NCI-H2107 treated with DMSO at 0.1 percent for 48 hours (cell line): ENCODE data around the gene GRIK5.
"Not testable (repeated sequence)": the region's sequence is repeated elsewhere in the genome, so short reads cannot be mapped to it uniquely, and the experiment has no call there.

Source experiments
- DNase-seq: peaks from one replicate; lab custom pipeline; 2025; ENCODE audit not compliant: unreplicated experiment; lab: John Stamatoyannopoulos, UW

Gene GRIK5

GRCh38 chr19:41991925-41992569 lies 78.0 kb downstream of the GRIK5 start:
- DNase-seq = not testable (repeated sequence)

- DNase-seq = no peak
These were observed 79.0 kb downstream of the GRIK5 start for GRCh38 chr19:41991025-41991424.

- DNase-seq = no peak
These were observed 79.4 kb downstream of the GRIK5 start for GRCh38 chr19:41990615-41991014.

GRCh38 chr19:41990028-41990427 lies 80.0 kb downstream of the GRIK5 start:
- no peak for DNase-seq

DNA sequence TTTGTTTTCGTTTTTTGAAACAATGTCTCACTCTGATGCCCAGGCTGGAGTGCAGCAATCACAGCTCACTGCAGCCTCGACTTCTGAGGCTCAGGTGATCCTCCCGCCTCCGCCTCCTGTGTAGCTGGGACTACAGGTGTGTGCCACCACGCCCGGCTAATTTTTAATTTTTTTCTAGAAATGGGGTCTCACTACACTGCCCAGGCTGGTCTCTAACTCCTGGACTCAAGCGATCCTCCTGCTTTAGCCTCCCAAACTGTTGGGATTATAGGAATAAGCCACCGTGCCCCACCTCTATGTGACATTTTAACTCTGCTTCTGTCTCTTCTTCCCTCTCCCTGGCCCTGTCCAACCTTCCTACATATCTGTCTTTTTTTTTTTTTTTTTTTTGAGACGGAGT lies 81.1 kb downstream of the GRIK5 start:
- DNase-seq = no peak

- no peak for DNase-seq
These were observed 82.7 kb downstream of the GRIK5 start for GRCh38 chr19:41987141-41987860.

- no peak for DNase-seq
These were observed 85.0 kb downstream of the GRIK5 start for GRCh38 chr19:41984961-41985360.

DNA sequence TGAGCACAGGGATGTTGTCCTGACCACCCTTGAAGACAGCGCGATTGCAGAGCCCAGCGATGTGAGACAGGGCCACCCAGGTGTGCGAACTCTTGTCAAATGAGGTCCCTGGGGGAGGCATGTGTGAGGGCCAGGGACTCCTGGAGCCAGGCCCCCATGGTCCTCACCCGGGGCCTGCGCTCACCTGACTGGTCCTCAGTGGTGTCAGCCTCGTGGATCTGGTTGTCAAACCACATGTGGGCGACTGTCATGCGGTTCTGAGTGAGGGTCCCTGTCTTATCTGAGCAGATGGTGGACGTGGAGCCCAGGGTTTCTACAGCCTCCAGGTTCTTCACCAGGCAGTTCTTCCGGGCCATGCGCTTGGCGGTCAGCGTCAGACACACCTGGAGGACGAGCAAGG lies 88.3 kb downstream of the GRIK5 start:
- no peak for DNase-seq

- DNase-seq = no peak
These were observed 91.5 kb downstream of the GRIK5 start for GRCh38 chr19:41978470-41978869.

DNA sequence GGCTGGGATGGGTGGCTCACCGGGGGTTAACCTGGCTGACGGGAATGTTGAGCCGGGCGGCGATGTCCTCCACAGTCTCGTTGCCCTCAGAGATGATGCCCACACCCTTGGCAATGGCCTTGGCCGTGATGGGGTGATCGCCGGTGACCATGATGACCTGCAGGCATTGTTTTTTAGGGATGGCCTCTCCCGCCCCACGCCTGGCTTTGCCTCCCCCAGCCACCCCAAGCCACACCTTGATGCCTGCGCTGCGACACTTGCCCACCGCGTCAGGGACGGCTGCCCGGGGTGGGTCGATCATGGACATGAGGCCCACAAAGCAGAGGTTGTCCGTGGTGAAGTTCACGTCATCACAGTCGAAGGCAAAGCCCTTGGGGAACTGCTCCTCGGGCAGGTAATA lies 92.1 kb downstream of the GRIK5 start:
- DNase-seq = no peak

DNA sequence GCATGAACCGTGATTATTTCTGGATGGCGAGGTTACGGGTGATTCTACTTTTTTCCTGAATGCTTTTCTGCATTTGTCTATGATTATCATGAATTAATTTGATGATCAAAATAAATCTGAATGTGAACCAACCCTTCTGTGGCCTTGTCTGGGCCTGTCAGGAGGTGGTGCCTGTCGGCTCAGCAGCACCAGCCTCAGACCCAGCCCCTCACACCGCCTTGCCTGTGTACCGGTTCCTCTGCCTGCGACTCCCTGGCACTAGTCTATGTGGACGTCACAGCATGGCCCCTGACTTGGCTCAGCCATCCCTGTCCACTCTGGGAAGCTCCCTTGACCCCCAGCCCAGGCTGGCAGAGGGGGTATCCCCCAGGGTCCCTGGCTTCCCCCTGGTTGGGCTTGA lies 95.4 kb downstream of the GRIK5 start:
- no peak for DNase-seq

DNA sequence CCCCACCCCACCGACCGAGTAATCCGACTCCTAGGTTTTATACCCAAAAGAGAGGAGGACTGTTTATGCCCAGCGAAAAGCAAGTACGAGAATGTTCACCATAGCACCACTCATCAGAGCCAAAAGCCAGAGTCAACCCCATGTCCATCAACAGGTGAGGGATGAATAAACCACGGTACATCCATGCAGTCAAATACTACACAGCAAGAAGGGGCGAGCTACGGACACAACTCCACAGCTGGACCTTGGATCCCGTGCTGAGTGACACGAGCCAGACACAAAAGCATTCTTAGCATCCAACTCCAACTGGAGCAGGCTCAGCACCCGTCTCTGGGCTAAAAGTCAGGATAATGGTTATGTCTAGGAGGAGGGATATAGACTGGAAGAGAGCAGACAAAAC lies 98.6 kb downstream of the GRIK5 start:
- no peak for DNase-seq

- no peak for DNase-seq
These were observed 100.1 kb downstream of the GRIK5 start for GRCh38 chr19:41969772-41970458.

GRCh38 chr19:41968751-41969595 lies 101.0 kb downstream of the GRIK5 start:
- no peak for DNase-seq

GRCh38 chr19:41967054-41967783 lies 102.8 kb downstream of the GRIK5 start:
- no peak for DNase-seq

- no peak for DNase-seq
These were observed 104.9 kb downstream of the GRIK5 start for GRCh38 chr19:41965106-41965505.

GRCh38 chr19:41960973-41961372 lies 109.0 kb downstream of the GRIK5 start:
- DNase-seq = peak; percentile 22

GRCh38 chr19:41959056-41960053 lies 110.7 kb downstream of the GRIK5 start, which contains the start of gene RABAC1:
Gene RABAC1, minus strand, starts transcription at chr19:41959321. Its CDS starts 29 bp downstream, at chr19:41959292.
- DNase-seq = peak; percentile 92

DNA sequence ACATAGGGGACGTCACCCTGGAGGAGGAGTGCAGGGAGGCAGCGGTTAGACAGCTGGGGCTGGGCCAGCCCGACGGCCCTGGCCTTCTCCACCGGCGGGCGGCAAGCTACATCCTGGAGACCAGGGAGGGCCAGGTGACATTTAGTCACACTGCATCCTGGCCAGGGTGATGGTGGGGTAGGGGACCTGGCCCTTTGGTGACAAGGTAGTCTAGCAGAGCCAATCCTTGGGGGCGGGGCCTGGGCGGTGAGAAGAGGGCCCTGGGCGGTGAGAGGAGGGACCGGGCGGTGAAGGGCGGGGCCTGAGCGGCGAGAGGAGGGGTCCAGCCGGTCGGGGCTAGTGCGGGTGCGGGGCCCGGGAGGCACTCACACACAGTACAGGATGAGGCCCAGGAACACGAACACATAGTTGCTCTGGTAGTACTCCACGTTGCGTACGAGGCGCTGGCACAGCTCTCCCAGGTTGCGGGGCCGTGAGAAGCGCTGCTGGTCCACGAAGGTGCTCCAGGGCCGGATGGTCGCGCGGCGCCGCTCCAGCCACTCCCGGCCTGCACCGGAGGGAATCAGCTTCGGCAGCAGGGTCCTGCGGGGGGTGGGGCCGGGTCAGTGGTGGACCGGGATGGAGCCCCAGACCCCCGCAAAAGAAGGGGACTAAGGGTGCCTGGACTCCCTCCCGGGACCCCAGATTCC lies 111.5 kb downstream of the GRIK5 start:
- peak; percentile 58 for DNase-seq
